Endothelial cell of umbilical vein (primary cell): Measurements from ENCODE around the gene PRKCB.

Experiments used
- CTCF ChIP-seq, 2 donors: IDR thresholded peaks; 1 replicate in 1 of 2; 2 replicates in 1 of 2; pipeline ENCODE4 v1.5.1; 2011; ENCODE audit warnings: low read length in 2 of 2, mild to moderate bottlenecking in 2 of 2, moderate library complexity in 2 of 2, control low read depth in 1 of 2, inconsistent platforms in 1 of 2, low read depth in 1 of 2; ENCODE audit not compliant: insufficient read depth in 1 of 2; ENCODE audit errors: extremely low read depth in 1 of 2
- EZH2 ChIP-seq: IDR thresholded peaks from 2 replicates; pipeline ENCODE4 v1.6.1; 2012; ENCODE audit warnings: borderline replicate concordance, low read depth, mild to moderate bottlenecking, moderate library complexity, low read length, inconsistent platforms; ENCODE audit not compliant: severe bottlenecking

GRCh38 chr16:24077292-24077691 is 241.5 kb downstream of the PRKCB start:
- TF ChIP-seq CTCF (IDR thresholded peaks at IDR 0.05; ENCODE audit: extremely low read depth in 1 of 2, insufficient read depth in 1 of 2, low read depth in 1 of 2, low read length in 2 of 2) = no peak
- TF ChIP-seq EZH2 = no peak
